Stromal cell of bone marrow (primary cell): ENCODE results near the gene IFNA2.
"Not testable (repeated sequence)": the region's sequence is repeated elsewhere in the genome, so short reads cannot be mapped to it uniquely, and the experiment has no call there.

Experiments
- DNase-seq: peaks from one replicate; pipeline ENCODE4 v3.0.0-alpha.2; 2012; ENCODE audit warnings: low read depth

The IFNA2 gene

DNA sequence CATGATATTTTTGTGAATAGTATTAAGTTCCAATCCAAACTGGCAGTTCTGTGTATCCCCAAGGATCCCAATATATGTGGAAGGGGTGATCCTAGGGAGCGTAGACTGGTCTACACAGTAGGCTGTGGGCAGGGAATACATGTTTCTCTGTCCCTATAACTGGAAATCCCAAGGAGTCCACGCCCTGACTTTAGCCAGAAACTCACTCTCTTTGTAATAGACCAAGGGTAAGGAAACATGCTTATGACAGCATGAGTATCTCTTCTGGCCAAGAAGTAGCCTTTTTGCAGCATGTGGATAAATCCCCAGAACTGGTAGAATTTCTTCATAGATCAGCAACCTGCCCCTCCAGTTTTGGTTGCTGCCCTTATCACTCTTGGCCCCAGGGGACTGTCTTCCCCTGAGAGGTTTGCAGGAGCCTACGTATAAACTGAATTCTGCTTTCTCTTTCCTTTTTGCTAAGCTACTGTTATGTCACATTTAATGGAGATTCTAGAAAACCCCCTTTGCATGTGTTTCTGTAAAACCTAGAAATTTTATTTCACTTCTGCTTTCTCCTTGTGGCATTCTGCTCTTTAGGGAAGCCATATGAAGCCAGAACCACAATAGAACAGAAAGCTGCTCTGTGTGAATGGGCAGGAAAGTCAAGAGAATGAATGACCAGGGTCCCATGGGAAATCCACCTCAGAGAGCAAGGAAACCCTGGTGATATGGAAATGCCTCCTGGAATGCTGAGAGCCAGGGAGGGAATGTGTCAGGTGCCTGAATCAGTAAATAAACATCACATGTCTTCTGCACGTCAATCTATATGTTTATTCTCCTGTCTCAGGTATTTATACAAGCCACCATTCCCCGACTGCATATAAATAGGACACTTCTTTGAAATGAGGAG is 3.5 kb downstream of the IFNA2 start:
- no peak for DNase-seq

DNA sequence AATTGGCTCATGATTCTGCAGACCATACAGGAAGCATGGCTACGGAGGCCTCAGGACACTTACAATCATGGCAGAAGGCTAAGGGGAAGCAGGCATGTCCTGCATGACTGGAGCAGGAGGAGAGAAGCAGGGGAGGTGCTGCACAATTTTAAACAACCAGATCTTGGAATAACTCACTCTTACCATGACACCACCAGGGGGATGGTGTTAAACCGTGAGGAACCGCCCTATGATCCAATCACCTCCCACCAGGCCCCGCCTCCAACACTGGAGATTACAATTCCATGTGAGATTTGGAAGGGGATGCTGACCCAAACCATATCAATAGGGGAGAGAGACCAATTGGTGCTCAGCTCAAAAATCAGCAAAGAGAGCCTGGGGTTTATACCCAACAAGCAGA is 13.7 kb downstream of the IFNA2 start:
- DNase-seq: not testable (repeated sequence)

DNA sequence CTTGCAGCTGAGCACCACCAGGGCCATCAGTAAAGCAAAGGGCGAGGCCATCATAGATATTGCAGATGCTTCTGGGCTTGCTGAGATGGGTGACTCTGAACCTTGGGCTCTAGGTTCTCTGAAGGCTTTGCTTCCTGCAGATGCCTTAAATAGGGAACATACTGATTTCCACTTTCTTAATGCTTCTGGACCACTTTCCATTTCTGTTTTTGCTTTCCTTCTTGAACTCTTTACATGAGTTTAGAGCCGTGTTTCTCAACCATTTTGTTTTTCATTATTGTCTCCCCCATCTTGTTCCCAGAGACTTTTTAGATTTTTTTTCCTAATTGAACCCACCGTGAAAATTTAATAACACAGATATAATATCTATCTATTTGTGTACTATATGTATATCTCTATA is 17.2 kb downstream of the IFNA2 start, which contains the start of gene IFNA13:
TSS of gene IFNA13 (minus strand) at position 101 of the 400 bp plus-strand sequence. CDS start at position 54, 47 bp downstream.
- DNase-seq: no peak

DNA sequence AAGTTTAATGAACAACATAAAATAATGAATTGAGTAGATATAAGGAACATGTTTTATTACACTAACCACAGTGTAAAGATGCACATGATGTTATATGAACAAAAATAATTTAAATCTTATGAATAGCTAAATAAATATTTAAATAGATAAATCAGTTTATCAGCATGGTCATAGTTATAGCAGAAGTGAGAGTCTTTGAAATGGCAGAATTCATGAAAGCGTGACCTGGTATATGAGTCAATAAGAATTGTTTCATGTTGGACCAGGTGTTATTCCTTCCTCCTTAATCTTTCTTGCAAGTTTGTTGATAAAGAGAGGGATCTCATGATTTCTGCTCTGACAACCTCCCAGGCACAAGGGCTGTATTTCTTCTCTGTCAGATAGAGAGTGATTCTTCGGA is 18.0 kb downstream of the IFNA2 start:
- not testable (repeated sequence) for DNase-seq

DNA sequence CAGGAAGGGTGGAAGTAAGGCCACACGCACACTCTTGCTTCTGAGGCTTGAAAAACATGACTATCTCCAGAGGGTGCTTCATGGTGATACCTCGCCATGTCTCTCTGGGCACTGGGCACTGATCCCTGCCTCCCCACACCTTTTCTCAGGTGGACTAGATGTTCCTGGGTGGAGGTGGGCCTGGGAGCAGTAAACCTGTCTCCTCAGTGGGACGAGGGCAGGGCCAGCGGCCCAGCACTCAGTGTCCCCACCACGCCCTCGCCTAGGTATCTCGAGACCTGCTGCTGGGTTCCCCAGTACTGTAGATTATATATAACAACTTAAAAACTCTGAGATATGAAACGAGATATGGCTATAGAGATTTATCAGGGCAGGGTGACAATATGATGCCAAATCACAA is 22.9 kb downstream of the IFNA2 start:
- DNase-seq: no peak

DNA sequence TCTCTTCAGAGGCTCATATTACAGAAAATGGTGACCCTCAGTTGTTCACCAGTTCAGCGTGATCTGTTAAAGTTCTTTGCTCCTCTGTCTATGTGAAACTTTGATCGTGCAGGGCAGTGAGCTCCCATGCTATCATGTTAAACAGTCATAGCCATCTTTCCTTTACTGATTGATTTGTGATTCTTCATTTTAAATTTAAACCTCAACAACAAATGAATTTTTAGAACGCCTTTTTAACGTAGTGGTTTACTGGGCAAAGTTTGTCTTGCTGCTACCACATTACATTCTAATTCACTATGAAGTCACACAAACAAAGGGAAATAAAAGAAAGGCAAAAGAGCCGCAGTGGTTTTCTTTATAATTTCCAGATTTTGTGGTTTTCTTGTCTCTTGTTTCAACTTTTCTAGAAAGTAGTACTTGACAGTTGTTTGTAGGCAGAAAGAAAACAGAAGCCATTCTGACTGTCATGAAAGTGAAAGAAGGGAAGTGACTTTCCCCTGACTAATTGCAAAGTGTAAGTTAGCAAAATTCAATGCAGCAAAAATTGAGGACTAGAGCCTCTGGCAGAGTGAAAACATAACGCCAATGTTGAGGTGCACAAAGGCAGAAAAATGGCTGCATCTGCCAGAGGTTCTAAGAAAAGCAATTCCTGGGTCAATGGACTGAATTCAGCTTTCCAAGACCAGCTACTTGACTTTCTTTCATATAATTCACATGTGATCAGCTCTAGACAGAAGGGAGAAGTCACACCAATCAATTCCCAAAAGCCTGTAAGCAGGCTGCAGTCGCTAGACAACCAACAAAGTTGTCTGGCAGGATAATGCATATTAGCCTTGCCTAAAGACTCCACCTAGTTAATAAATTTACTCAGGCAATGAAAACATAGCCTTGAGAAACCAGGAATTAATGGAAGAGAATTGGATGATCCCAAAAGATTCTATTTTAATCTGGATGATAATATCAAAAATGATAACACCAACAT is 27.4 kb downstream of the IFNA2 start:
- no peak for DNase-seq

DNA sequence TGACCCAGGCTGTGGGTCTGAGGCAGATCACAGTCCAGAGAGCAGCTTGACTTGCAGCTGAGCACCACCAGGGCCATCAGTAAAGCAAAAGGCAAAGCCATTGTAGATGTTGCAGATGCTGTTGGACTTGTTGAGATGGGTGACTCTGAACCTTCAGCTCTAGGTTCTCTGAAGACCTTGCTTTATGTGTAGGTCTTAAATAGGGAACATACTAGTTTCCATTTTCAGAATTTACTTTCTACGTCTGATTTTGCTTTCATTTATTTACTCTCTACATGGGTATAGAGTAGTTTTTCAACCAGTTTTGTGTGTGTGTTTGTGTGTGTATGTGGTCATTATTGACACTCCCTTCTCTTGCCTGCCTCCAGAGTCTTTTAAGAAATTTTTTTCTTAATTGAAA is 34.4 kb downstream of the IFNA2 start, which contains the start of gene IFNA6:
TSS of gene IFNA6 (minus strand) at position 101 of the 400 bp plus-strand sequence. CDS start at position 101, 0 bp downstream.
- DNase-seq: no peak

DNA sequence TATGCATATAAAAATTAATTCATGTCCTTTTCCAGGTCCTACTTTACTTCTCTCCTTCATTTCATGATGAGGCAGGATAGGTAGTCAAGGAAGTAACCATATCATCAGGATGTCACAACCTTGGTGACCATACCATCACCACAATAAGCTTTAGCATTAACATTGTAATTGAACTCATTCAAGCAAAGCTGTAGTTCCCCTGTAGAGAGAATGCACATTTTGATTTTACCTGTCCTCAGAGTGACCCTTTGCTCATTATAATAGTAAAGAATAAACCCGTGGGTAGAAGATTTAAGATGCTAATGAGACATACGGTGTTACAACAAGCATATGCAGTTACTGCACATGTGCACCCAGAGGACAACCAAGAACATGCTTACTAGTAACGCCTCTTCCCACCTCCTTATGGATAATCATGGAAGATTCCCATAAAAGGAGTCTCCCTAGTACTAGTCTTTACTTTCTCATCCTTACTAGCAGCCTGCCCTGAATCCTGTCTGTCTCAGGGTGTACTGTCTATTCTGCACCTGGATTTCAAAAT is 36.7 kb downstream of the IFNA2 start:
- no peak for DNase-seq

DNA sequence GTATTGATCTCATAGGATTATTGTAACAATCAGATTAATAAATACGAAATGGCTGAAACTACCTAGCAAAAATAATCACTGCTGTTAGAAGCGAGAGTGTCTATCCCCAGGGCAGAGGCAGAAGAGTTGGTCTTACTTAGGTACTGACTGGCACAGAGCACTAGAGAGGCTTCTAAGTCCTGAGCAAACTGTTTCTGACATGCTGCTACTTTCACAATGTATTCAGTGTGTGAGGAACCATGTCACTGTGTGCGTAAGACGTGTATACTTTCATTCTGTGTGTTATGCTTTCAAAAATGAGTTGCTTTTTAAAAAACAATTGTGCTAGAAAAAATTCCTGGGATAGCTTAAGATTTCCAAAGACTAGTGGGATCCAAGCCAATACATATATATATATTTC is 44.5 kb downstream of the IFNA2 start:
- DNase-seq: no peak

DNA sequence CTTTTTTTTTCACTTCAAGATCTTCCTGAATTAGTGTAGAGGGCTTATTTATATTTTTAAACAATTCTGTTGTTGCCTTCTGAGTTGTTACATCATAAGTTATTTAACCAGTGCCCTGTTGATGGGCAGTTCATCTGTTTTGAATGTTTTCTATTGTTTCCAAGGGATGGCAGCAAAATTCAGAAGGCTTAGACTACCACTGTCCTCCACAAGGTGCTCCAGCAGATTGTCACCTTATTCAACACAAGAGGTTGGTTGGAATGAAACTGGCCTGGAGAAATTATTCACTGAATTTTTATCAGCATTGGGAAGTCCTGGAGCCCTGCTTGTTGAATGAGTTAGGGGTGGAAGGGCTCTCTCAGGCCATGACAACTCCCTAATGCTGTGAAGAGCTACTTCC is 48.7 kb downstream of the IFNA2 start:
- no peak for DNase-seq

DNA sequence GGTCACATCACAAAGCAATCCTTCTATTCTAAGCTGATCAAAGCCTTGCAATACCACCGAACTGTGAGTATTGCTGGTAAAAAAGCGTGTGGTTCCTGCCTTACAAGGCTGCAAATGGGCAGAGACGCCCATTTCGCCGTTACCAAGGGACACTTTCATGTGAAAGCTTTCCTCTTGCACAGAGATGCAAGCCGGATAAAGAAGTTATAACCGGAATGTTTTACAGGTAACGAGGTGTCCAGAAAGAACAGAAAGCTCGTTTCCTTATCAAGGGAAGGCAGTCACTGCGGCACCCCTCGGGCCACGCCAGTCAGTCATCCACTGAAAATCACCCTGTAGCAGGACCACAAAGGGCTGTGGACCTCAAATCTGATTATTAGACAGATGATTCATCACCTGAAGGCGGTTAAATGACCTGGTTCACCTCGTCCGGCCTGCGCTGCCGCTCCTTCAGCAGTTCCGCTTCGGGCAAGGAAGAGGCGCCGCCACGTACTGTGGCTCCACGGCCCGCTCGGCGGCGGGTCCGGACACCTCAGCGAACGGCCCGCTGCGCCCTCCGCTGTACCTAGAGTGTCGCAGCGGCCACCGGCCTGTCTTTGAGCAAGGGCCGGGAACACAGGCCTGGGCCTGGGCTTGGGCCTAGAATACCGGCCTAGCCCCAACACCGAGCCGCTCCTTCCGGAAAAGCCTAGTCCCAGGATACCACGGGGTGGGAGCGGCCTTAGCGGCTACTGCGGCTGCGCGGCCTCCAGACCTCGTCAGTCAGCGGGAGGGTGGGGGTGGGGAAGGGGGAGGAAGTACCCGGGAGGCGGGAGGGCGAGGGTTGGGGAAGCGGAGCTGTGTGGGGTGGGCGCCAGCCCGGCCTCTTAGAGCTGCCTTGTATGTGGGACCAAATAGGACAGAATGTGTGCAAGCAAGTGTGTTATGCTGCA is 50.2 kb downstream of the IFNA2 start, which contains the start of gene KLHL9:
TSS of gene KLHL9 (minus strand) at position 704 of the 932 bp plus-strand sequence. CDS start at position 159, 545 bp downstream.
- DNase-seq: peak; percentile 87
